SK-N-MC (cell line): Measurements from ENCODE around the gene HPS4.

ENCODE experiments used
- EZH2 ChIP-seq: fragments of 200-600 bp; sonication (generic); IDR thresholded peaks from one replicate; pipeline ENCODE4 v1.6.1; 2017; ENCODE audit warnings: antibody characterized with exemption
- FOXP2 ChIP-seq: optimal IDR thresholded peaks from 2 replicates; pipeline ENCODE3; 2011; ENCODE audit warnings: mild to moderate bottlenecking, moderate library complexity; ENCODE audit not compliant: insufficient read depth; ENCODE audit errors: extremely low read length, control extremely low read depth
- POLR2AphosphoS5 ChIP-seq: IDR thresholded peaks from 2 replicates; pipeline ENCODE4 v1.6.1; 2012; ENCODE audit warnings: mild to moderate bottlenecking, low read depth, low read length, borderline replicate concordance

DNA sequence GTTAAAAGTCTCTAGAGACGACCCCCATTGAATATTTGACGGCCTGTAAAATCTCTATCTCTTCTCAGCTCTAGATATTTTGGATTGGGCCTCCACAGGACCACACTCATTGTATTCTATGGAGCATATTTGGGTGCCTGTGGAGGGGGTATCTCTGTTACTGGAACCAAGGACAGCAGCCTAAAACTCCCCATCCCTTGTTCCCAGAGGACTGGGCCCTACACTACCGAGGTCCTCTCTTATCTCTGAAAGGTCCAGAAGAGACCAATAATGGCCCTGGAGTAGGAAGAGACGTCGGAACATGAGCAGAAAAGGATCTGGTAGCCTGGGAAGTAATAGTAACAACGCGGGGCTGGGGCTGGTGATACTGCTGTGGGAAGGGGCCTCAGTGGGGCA lies 542 bp downstream of the HPS4 start:
- TF ChIP-seq EZH2 (no peak), POLR2AphosphoS5 (no peak), FOXP2 (no peak)
